Body of pancreas (tissue), 4 donors: ENCODE data around the gene MID1.

Source experiments
- POLR2A ChIP-seq, 3 donors: fragments of 450-650 bp; IDR thresholded peaks; one replicate each; pipeline ENCODE4 v1.6.1; 2016; ENCODE audit warnings: antibody characterized with exemption in 3 of 3, mild to moderate bottlenecking in 2 of 3
- TF ChIP-seq, protein P1 (sequence below), 7 experiments: fragments of 450-650 bp in 4 of 7; fragments of 200-600 bp in 3 of 7; sonication (generic) in 3 of 7; IDR thresholded peaks; one replicate each; pipeline ENCODE4 v1.5.1; 2016 to 2019; ENCODE audit warnings: antibody characterized with exemption in 7 of 7

DNA sequence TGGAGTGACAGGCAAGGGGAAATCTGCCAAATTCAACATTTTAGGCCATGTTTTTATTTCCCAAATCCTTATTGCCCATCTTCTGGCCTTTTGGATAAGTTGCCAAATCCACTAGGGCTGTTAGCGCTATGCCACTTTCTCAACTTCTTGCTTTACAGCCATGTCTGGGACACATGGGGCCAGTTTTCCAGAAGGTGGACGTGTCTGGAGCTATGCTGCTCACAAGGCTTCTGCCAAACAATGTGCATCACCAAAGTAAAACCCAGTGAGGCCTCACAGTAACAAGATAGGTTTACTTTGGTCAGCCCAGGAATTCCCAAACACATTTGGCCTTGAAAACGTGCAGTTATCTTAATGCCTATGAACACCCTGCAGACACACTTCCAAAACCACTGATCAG is 142.9 kb downstream of the MID1 start:
- TF ChIP-seq, protein P1, sequence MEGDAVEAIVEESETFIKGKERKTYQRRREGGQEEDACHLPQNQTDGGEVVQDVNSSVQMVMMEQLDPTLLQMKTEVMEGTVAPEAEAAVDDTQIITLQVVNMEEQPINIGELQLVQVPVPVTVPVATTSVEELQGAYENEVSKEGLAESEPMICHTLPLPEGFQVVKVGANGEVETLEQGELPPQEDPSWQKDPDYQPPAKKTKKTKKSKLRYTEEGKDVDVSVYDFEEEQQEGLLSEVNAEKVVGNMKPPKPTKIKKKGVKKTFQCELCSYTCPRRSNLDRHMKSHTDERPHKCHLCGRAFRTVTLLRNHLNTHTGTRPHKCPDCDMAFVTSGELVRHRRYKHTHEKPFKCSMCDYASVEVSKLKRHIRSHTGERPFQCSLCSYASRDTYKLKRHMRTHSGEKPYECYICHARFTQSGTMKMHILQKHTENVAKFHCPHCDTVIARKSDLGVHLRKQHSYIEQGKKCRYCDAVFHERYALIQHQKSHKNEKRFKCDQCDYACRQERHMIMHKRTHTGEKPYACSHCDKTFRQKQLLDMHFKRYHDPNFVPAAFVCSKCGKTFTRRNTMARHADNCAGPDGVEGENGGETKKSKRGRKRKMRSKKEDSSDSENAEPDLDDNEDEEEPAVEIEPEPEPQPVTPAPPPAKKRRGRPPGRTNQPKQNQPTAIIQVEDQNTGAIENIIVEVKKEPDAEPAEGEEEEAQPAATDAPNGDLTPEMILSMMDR (IDR thresholded peaks at IDR 0.05): no peak
- no peak for TF ChIP-seq POLR2A (IDR thresholded peaks at IDR 0.05)
